GM18502 (cell line): ENCODE data around the gene ALOX12.
A peak's percentile ranks its signal among the peaks of the same experiment; 100 is the strongest.

Source experiments
- ATAC-seq: cut with Tn5 transposase; IDR thresholded peaks from one replicate; pipeline ENCODE4 v1.9.1; 2021; ENCODE audit warnings: mild to moderate bottlenecking; ENCODE audit not compliant: unreplicated experiment, poor library complexity

Gene ALOX12

DNA sequence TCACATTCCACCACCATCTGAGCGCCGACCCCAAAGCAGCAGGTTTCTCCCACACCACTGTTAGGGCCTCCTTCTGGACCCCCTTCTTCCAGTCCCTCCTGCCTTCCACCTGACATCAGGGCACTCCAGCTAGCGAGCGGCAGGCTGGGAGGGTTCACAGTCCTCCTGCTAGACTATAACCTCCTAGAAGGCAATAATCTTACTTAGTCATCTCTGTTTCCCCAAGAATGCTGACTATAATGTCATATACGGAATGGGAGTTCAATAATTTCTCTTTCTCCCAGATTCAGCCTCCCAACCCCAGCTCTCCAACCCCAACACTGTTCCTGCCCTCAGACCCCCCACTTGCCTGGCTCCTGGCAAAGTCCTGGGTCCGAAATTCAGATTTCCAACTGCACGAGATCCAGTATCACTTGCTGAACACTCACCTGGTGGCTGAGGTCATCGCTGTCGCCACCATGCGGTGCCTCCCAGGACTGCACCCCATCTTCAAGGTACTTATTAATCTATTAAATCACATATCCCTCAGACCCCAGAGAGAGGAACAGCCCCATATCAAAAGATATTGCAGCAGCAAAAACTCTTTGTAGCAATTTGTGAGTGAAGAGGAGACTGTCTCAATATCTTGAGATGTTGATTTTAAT is 5.6 kb downstream of the ALOX12 start:
- no peak for ATAC-seq

DNA sequence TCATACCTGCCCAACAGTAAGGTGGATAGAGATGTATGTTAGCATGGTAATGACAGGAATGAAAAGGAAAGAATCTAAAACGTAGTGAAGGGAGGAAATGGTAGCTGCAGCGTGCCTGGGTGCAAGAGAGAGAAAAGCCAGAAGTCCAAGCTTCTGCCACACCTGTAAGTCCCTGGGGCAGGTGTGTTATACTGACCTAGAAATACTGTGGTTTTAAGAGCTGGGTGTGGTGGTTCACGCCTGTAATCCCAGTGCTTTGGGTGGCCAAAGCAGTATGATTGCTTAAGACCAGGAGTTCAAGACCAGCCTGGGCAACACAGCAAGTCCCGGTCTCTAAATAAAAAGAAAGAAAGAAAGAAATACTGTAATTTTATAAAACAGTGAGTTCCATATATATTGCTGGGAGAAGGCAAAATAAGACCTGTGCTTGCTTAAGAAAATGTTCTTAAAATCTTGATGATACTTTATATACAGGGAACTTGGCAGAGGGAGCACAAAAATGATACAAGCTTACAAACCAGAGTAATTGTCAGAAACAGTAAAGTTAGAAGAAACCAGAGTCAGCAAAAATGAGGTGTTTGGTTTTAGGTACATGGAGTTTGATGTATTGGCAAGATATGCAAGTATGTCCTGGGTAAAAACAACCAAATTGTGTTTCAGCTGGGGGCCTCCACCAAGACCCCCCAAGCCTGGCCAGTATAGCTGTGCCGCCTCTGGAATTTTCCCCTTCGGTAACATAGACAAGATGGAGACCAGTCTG is 6.6 kb downstream of the ALOX12 start:
- ATAC-seq = no peak

DNA sequence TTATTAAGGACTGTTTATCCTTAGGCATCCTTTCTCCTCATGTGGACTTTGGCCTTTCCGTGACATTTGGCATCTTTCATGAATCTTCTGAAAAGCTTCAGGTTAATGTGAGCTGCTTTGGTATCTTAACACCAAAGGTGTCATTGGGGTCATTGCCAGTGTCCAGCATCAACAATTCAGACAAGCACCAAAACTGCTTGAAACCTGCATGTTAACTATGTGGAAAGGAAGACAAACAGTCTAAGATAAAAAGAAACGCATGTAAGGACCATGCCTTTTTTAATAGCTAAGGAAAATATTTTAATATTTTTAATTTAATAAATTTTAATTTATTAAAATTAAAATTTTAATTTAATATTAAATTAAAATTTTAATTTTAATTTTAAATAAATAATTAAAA is 7.9 kb downstream of the ALOX12 start:
- no peak for ATAC-seq

DNA sequence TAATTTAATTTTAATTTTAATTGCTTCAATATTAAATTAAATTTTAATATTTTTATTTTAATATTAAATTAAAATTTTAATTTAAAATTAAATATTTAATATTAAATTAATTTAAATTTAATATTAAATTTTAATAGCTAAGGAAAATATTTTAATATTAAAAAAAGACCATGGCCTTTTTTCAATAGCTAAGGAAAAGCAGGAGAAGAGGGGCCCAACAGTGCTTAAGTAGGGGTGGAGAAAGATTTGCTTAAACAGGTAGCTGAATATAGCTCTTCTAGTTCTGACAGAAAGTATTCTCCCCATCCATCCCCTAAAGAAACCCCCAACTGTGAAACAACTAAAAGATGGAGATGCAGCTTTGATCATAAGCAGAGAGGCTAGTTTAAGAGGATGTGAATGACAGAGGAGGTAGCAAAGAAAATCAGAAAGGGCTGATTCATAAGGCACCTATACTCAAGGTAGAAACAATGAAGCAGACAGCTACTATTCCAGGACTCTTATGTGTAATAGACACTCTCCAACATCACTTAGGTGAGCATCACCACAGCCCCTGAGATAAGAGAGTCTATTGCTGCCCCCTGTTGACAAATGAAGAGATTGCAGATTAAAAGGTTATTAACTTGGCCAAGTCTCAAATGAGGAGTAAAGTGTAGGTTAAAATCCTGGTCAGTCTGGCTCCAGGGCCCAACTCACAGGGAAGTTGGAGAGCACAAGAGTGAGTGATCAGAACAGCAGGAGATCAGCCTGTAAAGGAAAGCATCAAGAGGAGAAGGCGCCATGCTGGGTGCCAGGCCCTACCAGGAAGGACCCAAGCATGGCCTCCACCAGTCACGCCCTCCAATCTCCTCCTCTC is 8.8 kb downstream of the ALOX12 start:
- no peak for ATAC-seq

DNA sequence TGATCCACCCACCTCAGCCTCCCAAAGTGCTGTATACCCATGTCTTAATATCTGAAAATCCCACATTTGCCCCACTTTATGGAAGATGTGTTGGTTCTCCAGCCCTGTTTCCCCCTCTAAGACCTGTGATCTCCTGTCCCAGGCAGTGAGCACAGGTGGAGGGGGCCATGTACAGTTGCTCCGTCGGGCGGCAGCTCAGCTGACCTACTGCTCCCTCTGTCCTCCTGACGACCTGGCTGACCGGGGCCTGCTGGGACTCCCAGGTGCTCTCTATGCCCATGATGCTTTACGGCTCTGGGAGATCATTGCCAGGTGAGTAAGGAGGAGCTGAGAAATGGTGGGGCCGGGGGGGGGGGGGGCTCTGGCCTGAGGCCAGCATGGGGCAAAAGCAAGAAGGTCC is 9.9 kb downstream of the ALOX12 start:
- no peak for ATAC-seq

DNA sequence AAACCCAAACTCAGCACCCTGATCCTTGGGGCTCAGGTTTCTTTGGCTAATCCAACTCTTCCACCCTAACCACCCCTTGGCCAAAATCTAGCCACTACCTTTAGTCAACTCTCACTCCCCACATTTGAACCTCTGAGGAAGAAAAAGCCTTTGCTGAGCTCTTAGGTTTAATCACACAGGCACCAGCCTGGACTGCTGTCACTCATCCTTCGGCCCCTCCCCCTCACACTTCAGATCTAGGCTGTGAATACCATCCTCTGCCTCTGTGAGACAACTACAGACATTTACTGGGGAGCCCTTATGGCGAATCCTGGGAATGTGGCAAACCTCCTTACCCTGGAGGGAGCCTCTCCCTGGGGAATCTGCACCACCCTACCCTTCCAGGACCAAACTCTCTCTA is 11.3 kb downstream of the ALOX12 start:
- ATAC-seq = no peak

DNA sequence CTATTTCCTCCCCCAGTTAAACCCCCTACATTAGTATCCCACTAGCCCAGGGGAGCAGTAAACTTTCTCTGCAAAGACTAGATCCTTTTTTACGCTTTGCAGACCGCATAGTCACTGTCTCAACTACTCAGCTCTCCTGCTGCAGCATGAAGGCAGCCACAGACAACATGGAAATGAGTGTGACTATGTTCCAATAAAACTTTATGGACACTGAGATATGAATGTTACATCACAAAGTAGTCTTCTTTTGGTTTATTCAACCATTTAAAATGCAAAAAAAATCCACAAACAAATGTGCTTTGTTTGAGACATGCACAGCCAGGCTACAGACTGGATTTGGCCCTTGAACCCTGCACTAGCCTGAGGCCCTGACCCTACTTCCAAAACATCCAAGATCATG is 14.7 kb downstream of the ALOX12 start:
- ATAC-seq = no peak

DNA sequence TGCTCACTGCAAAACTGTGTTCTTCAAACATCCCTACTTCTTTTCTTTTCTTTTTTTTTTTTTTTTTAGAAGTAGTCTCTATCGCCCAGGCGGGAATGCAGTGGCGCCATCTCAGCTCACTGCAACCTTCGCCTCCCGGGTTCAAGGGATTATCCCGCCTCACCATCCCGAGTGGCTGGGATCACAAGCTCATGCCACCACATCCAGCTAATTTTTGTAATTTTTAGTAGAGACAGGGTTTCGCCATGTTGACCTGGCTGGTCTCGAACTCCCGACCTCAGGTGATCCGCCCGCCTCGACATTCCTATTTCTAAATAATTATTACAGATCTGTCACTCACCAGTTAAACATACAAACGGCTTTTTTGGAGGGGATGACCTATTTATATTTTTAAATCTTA is 15.6 kb downstream of the ALOX12 start:
- ATAC-seq = no peak

DNA sequence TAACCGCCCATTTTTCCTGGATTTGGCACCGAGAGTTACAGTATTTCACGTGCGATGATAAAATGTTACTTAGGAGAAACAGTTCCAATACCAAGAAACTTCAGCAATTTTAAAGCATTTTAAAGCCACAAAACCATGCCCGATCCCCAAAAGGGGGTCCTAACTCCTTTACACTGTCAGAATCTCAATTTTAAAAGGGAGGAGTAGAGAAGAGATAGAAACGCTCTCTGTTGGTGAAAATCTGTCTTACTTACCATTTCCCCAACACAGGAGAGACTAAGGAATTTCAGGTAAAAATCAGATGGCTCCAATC is 16.0 kb downstream of the ALOX12 start:
- ATAC-seq = no peak

DNA sequence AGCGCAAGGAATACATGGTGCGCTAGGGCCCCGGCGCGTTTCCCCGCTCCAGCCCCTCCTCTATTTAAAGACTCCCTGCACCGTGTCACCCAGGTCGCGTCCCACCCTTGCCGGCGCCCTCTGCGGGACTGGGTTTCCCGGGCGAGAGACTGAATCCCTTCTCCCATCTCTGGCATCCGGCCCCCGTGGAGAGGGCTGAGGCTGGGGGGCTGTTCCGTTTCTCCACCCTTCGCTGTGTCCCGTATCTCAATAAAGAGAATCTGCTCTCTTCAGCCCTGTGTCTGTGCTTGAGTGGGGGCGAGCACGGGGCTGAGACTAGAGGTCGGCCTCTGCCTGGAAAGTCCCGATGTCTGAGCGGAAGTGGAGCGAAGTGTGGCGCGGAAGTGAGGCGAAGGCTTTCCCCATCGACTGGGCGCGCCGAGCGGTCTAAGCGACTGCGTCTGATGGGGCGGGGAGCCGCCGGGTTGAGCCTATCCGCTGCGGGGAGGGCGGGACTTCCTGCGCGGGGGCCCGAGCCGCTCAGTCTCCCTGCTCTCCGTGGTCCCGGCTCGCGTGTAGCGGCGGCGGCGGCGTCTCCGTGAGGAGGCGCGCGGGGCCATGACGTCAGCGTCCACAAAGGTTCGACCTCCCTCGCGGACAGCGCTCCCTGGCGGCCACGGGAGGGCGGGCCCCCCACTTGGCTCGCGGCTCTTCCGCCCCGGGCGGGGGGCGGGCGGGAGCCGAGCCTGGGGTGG is 18.6 kb downstream of the ALOX12 start:
- peak; percentile 73 for ATAC-seq

DNA sequence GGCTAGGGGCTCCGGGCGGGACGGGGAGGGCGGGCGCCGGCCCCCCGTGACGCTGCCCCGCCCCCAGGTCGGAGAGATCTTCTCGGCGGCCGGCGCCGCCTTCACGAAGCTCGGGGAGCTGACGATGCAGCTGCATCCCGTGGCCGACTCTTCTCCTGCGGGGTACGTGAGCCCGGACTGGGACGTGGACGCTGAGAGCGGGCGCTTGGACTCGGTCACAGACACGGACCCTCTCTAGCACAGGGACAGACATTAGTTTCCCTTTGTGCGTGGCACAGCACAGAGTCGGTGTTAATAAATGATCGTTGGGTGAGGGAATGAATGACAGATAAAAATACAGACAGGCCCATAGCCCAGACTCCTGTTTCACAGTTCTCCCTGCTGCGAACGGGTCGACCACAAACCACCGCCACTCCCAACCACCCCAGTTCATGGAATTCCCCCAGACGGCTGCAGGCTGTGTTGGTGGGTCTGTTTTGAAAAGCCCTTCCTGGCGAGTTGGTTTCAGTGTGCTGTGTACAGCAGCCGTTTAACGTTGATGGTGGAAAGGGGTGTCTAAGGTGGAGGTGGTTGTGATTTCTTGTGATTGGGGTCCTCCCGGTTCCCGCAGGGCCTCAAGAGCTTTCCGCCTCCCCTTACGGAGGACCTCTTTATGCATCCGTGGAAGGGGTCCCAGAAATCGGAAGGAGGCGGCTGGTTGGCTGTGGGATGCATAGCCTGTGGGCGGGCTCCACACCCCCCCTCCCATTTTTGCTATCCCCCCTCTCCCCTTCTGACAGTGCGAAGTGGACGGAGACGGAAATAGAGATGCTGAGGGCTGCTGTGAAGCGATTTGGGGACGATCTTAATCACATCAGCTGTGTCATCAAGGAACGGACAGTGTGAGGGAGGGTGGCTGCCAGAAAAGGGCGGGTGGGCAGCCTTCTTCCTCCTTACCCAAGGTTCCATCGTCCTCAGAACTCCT is 19.4 kb downstream of the ALOX12 start:
- ATAC-seq = peak; percentile 16

DNA sequence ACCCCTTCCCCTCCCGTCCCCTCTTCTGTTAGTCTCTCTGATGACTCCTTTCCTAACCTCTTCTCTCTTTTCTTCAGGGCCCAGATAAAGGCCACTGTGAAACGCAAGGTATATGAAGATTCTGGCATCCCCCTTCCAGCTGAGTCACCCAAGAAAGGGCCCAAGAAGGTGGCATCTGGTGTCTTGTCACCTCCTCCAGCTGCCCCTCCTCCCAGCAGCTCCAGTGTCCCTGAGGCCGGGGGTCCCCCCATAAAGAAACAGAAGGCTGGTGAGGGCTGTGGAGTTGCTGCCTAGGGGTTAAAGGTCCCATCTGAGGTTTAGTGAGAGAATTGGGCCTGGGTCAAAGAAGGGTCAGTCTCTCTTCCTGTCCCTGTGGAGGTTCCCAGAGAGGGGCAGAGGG is 20.6 kb downstream of the ALOX12 start:
- ATAC-seq = no peak

DNA sequence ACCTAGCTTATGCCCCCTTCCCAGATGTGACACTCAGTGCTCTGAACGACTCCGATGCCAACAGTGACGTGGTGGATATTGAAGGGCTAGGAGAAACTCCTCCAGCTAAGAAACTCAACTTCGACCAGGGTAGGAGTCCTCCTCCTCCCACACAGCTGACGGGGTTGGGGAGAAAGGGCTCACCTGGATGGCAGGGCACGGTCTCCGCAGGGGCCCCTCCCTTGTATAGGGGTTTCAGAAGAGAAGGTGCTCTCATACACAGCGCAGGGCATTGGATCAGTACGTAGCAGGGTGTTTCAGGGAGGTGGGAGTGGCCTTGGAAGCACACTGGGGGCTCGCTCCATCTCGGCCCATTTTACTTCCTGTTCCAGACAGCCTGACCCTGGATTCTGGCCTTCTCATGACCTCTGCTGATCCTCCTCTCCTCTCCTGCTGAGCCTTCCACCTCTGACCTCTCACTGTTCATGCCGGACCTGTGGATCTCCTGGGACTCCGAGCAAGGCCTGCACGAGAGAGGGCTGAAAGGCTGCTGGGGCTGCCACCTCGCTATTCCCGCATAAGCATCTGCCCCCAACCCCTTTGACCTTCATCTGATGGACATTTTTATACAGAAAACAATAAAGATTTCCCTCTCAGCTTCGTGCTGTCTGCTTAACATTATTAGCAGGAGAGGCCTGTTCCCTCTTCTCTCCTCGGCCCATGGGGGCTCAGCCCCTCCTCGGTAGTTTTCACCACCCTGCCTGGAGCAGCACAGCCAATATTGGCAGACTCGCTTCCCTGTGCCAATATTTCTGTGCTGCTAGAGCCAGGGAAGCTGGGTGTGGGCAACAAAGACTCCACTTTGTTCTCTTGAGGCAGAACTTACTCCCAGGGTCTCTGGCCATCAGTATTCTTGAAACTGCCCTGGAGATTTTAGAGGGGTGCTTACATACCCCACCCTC is 21.3 kb downstream of the ALOX12 start:
- no peak for ATAC-seq

DNA sequence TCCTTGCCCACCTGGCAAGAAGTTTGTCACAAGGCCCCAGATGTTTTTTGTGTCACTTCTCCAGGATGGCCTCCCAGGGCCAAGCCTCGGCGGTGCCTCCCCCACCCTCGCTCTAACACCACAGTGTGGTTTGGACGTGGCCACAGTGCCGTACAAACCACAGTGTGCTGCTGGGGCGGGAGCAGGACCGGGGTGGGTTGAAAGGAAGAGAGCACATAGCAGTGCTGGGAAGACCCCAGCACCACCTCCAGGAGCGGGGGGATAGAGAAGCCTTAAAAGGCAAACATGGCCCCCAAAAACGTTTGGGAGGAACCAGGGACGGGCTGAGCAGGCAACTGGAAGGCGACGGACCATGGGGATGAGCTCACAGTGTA is 22.0 kb downstream of the ALOX12 start:
- ATAC-seq = no peak

DNA sequence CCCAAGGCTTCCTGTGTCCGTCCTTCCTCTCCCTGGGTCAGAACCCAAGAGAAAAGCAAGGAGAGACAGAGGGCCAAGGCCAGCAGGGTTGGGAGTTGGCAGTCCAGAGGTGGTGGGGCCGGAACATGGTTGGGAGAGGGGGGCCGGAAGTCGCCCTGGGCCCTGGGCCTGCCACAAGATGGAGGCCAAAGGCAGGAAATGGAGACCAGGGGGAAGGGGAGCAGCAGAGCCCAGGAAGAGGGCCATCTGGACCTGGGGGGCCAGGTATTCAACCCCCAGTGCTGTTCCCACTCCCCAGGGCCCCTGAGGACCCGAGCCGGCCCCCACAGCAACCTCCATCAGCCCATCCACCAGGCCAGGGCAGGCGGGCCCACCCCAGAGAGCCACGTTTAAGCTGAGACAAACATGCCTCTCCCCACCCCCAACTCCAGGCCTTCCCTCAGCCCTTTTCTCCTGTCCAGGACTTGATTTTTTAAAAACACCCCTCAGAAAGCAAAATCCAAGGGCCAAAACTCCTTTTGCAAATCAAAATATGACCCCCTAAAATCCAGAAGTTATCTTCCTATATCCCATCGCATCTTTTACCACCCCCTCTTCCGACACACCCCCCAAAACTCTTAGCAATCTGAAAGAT is 22.6 kb downstream of the ALOX12 start:
- ATAC-seq = no peak

DNA sequence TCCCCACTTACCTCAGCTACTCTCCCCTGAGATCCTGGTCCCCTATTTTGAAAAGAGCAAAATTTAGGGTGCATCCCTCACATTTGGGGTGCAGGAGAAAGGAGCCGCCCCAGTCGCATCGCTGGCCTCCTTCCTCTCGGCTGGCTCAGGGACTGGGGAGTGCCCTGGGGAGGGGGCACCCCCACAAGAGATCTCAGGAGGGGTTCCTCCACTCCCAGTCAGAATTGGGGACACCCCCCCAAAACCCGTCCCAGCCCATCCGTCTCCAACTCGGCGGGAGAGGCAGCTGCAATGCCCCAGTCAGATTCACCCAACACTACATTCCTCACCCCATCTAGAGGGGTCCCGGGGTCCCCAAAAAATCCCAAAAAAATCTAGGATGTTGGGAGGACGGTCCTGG is 23.5 kb downstream of the ALOX12 start:
- ATAC-seq = no peak

DNA sequence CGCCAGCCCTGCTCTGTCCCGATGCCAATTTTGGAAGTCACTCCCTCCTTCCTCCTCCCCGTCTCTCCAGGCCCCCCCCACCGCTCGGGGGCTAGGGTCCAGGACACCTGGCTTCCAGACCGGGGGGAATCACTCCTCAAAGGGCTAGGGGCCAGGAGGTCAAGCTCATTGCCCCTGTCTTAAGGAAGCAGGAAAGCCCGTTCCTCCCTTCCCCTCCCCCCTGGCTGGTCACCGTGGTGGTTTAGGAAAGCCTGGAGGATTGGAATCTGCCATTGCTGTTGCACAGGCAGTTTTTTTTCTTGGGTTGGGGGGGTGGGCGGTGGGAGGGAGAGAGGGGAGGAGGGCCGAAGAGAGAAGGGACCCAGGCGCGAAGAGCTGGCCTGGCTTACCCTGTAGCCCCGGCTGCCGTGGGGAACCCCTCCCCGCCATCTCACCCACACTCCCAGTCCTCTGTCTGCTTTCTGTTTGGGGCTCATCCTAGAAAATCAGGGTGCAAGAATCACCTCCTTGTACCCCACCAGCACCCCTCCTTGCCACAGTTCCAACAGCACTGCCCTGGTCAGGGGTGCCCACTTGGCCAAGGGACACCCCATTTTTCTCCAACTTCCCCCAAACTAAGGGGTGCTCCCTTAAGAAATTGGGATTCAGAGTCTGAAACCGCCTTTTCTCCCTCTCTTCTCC is 24.1 kb downstream of the ALOX12 start:
- no peak for ATAC-seq
